ENCODE data around the gene CFAP57. TPM values are rescaled to one million over a fixed set of nuclear protein-coding genes. Genes with fewer than 3 reads are reported as not detected.

The CFAP57 gene
- total RNA-seq, 1 experiment from 2014 or later = 0.23 TPM

DNA sequence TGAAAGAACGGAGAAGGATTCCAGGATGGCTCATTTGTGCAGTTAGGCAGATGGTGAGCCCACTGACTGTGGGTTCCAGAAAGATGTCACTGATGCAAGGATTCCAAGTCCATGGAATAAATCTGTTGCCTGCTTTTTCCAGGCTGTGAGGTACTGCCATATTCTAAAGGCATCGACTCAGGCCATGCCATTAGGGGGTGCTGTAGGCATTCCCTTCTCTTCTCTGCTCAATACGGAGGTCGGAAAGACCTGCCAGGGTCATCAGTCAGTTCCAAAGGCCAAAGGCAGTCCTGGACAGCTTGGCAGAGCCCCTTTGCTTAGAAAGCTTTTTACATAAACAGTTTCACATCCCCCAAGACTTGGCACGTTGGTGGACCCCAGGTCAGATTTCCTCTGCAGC is 66.0 kb downstream of the CFAP57 start:
- H3K36me3 Mint-ChIP-seq (ENCODE audit: insufficient read depth, unreplicated experiment) = no peaks in the 10 kb centered on the region
- H3K27ac Mint-ChIP-seq (ENCODE audit: unreplicated experiment) = no peak overlapping the region
- POLR2A ChIA-PET = no interaction called here

DNA sequence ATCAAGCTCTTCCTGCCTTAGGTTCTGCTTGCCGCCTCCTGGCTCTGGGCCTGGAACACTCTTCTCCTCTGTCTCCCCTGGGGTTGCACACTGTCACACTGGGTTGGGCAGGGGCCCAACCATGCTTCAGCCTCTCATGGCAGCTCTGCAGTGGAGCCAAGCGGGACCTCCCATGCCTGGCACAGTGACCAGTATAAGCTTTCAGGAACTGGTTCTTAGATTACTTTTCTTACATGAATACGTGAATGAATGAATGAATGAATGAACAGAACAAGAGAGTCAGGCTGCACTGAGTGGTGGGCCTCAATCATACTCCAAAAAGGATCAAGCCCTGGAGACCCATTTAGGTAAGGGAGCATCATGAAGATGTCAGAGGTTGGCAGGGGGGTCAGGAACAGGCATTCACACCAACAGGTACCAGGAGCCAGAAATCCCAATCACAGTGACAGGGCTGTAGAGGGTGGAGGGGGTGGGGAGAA is 66.9 kb downstream of the CFAP57 start:
- Mint-ChIP-seq H3K4me1 (ENCODE audit: low read depth, unreplicated experiment) (no peaks in the 10 kb centered on the region), H3K27me3 (ENCODE audit: insufficient read depth, unreplicated experiment) (no peaks in the 10 kb centered on the region), H3K36me3 (ENCODE audit: insufficient read depth, unreplicated experiment) (no peaks in the 10 kb centered on the region), H3K4me3 (ENCODE audit: unreplicated experiment) (no peak overlapping the region), H3K27ac (ENCODE audit: unreplicated experiment) (no peak overlapping the region), H3K9me3 (ENCODE audit: unreplicated experiment) (no peaks in the 10 kb centered on the region)
- ChIA-PET POLR2A (no interaction called here), CTCF (interaction anchor here (1.2 kb wide), 1 partner anchor 46 kb away, joined by 9 read pairs; the partner anchor contains the start of gene C1orf210)
- Histone ChIP-seq H3K36me3 (ENCODE audit: control insufficient read depth, insufficient read depth, low read length) (no peaks in the 10 kb centered on the region), H3K4me3 (ENCODE audit: low read depth, low read length) (no peak overlapping the region), H3K27me3 (replicated peaks; ENCODE audit: control insufficient read depth, insufficient read depth, low read length) (no peaks in the 10 kb centered on the region), H3K4me1 (no peaks in the 10 kb centered on the region), H3K9me3 (no peaks in the 10 kb centered on the region)
- no TSS peak for BruUV-seq (replicated peaks)
- DNase-seq = no peak
- intact Hi-C loops (cut with micrococcal nuclease; ENCODE audit: unreplicated experiment) = loop anchor here (1.0 to 10.0 kb wide), 3 partner anchors 46 to 175 kb away; partner anchors contain the start of genes C1orf210 and CDC20
- TF ChIP-seq, protein P1, sequence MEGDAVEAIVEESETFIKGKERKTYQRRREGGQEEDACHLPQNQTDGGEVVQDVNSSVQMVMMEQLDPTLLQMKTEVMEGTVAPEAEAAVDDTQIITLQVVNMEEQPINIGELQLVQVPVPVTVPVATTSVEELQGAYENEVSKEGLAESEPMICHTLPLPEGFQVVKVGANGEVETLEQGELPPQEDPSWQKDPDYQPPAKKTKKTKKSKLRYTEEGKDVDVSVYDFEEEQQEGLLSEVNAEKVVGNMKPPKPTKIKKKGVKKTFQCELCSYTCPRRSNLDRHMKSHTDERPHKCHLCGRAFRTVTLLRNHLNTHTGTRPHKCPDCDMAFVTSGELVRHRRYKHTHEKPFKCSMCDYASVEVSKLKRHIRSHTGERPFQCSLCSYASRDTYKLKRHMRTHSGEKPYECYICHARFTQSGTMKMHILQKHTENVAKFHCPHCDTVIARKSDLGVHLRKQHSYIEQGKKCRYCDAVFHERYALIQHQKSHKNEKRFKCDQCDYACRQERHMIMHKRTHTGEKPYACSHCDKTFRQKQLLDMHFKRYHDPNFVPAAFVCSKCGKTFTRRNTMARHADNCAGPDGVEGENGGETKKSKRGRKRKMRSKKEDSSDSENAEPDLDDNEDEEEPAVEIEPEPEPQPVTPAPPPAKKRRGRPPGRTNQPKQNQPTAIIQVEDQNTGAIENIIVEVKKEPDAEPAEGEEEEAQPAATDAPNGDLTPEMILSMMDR (IDR thresholded peaks at IDR 0.05; ENCODE audit: insufficient read depth in 1 of 2, low read depth in 1 of 2, low read length in 1 of 2, severe bottlenecking in 1 of 2, unreplicated experiment in 1 of 2) = no peak

More for the DNA sequence above, 66.0 kb downstream of the CFAP57 start:
- intact Hi-C loops (cut with micrococcal nuclease; ENCODE audit: unreplicated experiment) = loop anchor here (1.0 to 10.0 kb wide), 3 partner anchors 47 to 176 kb away; partner anchors contain the start of genes C1orf210 and CDC20
- Histone ChIP-seq H3K27me3 (replicated peaks; ENCODE audit: control insufficient read depth, insufficient read depth, low read length) (no peaks in the 10 kb centered on the region), H3K9me3 (no peaks in the 10 kb centered on the region), H3K36me3 (ENCODE audit: control insufficient read depth, insufficient read depth, low read length) (no peaks in the 10 kb centered on the region), H3K4me1 (no peaks in the 10 kb centered on the region), H3K4me3 (ENCODE audit: low read depth, low read length) (no peak overlapping the region)
- Mint-ChIP-seq H3K27me3 (ENCODE audit: insufficient read depth, unreplicated experiment) (no peaks in the 10 kb centered on the region), H3K4me3 (ENCODE audit: unreplicated experiment) (no peak overlapping the region), H3K9me3 (ENCODE audit: unreplicated experiment) (no peaks in the 10 kb centered on the region), H3K4me1 (ENCODE audit: low read depth, unreplicated experiment) (no peaks in the 10 kb centered on the region)
- no TSS peak for BruUV-seq (replicated peaks)
- TF ChIP-seq, protein P1 (IDR thresholded peaks at IDR 0.05; ENCODE audit: insufficient read depth in 1 of 2, low read depth in 1 of 2, low read length in 1 of 2, severe bottlenecking in 1 of 2, unreplicated experiment in 1 of 2) = peak; percentile 39 to 69
- peak; percentile 72 to 73 for DNase-seq
- CTCF ChIA-PET = interaction anchor here (1.0 to 1.2 kb wide), 3 partner anchors 47 to 176 kb away, joined by 3 to 9 read pairs (median 5); partner anchors contain the start of gene C1orf210

DNA sequence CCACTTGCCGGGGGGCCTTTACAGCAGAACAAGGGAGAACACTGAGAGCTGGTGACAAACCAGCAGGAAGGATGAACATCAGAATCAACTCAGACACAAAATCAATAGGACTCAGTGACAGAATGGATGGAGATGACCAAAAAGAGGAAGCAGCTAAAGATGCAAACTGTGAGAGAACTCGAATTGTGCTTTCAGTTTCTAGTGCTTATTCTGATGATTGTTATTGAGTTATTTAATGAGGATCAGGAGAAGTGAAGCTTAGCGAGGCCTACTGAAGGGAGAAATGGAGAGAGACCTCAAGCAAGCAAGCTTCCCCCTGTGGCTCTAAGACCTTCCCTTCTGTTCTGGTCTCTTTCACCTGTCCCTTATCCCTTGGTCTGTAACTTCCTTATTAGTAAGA is 67.4 kb downstream of the CFAP57 start:
- H3K4me1 ChIP-seq = no peaks in the 10 kb centered on the region
- Mint-ChIP-seq H3K27ac (ENCODE audit: unreplicated experiment) (no peak overlapping the region), H3K4me1 (ENCODE audit: low read depth, unreplicated experiment) (no peaks in the 10 kb centered on the region), H3K36me3 (ENCODE audit: insufficient read depth, unreplicated experiment) (no peaks in the 10 kb centered on the region), H3K4me3 (ENCODE audit: unreplicated experiment) (no peak overlapping the region), H3K9me3 (ENCODE audit: unreplicated experiment) (no peaks in the 10 kb centered on the region), H3K27me3 (ENCODE audit: insufficient read depth, unreplicated experiment) (no peaks in the 10 kb centered on the region)
- H3K27me3 ChIP-seq (replicated peaks; ENCODE audit: control insufficient read depth, insufficient read depth, low read length) = no peaks in the 10 kb centered on the region
- H3K36me3 ChIP-seq (ENCODE audit: control insufficient read depth, insufficient read depth, low read length) = no peaks in the 10 kb centered on the region
- no peak for DNase-seq
- ChIA-PET CTCF (interaction anchor here (0.6 kb wide), 1 partner anchor 130 kb away, joined by 4 read pairs; no protein-coding TSS in a partner anchor), POLR2A (no interaction called here)
- no TSS peak for BruUV-seq (replicated peaks)
- no peak overlapping the region for H3K4me3 ChIP-seq (ENCODE audit: low read depth, low read length)
- intact Hi-C loops (cut with micrococcal nuclease; ENCODE audit: unreplicated experiment) = loop anchor here (10.0 kb wide), 1 partner anchor 45 kb away; the partner anchor contains the start of gene C1orf210
- TF ChIP-seq, protein P1 (IDR thresholded peaks at IDR 0.05; ENCODE audit: insufficient read depth in 1 of 2, low read depth in 1 of 2, low read length in 1 of 2, severe bottlenecking in 1 of 2, unreplicated experiment in 1 of 2) = no peak
- H3K9me3 ChIP-seq = no peaks in the 10 kb centered on the region
